GM18951 (cell line): ENCODE results near the gene AURKA.

ENCODE experiments used
- POLR2A ChIP-seq: IDR thresholded peaks from 4 replicates; pipeline ENCODE4 v1.6.1; 2011; ENCODE audit warnings: mild to moderate bottlenecking; ENCODE audit not compliant: insufficient read length, insufficient read depth; ENCODE audit errors: extremely low read depth
- in situ Hi-C: fragments of 300-500 bp; cut with MboI; formaldehyde crosslinking; loops from one replicate; pipeline ENCODE4 v1.12.0; 2022; ENCODE audit warnings: low sequenced_read_pairs, mixed read lengths, inconsistent platforms; ENCODE audit not compliant: unreplicated experiment

Gene AURKA

DNA sequence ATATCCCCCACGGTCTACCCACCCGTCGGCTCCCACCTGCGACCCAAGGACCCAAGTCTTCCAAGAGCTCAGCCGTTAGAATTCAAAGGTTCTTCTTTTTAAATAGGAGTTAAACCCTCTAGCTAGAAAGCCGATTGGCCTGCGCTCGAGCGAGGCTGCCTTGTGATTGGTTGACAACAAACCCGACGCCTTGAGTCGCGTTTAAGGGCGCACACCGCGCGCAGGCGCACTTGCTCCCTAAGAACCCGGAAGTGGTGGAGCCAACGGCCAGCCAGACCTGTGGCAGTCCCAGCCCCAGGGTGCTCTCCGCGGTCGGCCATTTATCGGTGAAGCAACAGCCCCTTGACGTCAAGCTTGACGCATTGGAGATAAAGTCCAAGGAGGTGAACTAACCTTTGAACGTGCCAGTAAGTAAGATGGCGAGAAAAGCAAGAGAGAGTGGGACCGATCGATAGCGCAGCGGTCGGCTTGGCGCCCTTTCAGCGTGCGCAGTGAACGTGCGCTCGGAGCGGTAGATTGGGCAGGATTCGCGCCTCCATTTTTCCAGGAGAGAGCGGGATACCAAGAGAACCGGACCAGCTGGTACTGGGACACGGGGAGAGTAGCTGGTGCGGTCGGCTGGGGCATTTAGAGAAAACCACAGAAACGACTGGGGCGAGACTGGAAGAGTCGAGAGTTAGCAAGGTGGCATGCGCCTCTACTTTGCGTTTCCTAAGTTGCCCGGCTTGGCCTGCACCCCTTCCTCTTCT lies at the start of gene AURKA, which contains the start of gene CSTF1:
AURKA (minus strand) TSS at position 84 of the 749 bp plus-strand sequence. CDS start 4,018 bp downstream, outside the sequence.
CSTF1 (plus strand) TSS at position 514 of the 749 bp plus-strand sequence. CDS start 2,908 bp downstream, outside the sequence.
- in situ Hi-C loops = no loop called here
- TF ChIP-seq POLR2A = peak; percentile 62

DNA sequence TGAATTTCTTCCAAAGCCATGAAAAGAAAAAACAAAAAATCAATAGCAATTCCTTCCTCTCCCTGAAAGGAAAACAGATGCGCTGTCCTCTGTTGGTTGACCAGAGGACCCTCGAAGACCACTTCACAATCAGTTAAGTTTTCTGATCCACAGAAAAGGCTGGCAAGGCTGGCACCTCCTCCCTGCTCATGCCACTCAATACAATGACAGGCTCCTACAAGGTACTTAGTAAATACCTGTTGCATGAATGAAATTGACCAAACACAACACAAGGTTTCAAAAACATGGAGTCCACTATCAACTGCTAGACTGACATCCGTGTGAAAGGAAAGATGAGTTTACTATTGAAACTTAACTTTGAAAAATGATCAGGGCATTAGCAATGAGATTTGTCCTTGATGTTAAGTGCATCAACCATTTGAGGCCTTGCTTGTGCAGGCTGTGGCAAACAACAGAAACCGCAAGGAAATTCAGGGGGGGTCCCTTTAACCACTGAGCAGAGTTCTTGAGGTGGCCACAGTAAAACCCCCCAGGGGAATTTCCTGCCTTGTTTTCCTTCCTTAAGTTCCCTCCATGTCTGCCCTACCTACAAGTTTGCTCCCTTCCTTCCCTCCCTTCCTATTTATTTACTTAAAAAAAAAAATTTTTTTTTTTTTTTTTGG lies 48.5 kb upstream of the AURKA start:
- TF ChIP-seq POLR2A = no peak
- in situ Hi-C loops = no loop called here

- no peak for TF ChIP-seq POLR2A
- in situ Hi-C loops = no loop called here
Observed at GRCh38 chr20:56439771-56440291, 47.8 kb upstream of the AURKA start.

DNA sequence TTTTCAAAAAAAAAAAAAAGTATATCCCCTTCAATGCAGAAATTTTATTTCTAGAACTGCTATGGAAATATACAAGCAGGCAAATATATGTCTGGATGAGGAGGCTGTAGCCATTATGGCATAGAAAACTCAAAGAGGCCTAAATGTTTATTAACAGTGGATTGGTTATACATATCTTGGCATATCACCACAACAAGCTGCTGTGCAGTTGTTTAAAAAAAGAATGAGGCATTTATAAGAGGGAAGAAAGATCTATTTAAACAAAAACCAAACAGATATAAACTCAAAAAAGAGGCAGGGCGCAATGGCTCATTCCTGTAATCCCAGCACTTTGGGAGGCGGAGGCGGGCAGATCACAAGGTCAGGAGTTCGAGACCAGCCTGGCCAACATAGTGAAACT lies 46.3 kb upstream of the AURKA start:
- in situ Hi-C loops = no loop called here
- TF ChIP-seq POLR2A = no peak

DNA sequence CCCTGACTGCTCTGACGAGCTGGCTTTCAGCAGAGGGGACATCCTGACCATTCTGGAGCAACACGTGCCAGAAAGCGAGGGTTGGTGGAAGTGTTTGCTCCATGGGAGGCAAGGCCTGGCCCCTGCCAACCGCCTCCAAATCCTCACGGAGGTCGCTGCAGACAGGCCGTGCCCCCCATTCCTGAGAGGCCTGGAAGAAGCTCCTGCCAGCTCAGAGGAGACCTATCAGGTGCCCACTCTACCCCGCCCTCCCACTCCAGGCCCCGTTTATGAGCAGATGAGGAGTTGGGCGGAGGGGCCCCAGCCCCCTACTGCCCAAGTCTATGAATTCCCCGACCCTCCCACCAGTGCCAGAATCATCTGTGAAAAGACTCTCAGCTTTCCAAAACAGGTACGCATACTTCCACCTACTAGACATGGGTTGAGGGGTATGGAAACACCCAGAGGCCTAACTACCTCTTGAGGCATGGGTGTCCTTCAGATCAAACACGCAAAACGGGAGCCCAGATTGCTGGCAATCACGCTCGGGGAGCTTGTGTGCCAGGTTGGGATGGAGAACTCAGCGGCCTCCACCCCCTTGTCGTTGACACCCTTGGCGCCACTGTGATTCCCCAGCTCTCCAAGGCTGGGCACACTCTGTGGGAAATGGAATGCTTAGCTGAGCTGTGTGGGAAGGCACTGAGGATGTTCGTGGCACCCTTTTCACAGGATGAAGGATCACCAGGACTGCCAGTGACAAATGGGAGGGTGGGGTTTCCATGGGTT lies 45.4 kb upstream of the AURKA start:
- in situ Hi-C loops = no loop called here
- TF ChIP-seq POLR2A = no peak

DNA sequence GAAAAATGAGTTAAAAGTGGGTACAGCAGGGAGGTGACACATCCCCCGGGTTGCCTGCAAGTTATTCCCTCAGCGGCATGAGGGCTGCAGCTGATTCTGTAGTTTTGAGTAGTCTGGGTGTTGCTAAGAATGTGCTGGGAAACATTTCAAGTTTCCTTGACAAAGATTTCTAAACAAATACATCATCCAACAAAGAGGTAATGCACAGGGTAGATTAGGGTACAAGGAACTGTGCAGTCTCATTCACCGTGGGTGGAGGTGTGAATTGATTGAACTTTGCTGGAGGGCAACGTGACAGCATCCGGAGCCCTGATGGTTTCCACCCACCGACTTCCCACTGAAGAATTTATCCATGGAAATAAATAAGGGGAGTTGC lies 41.9 kb upstream of the AURKA start:
- in situ Hi-C loops = no loop called here
- TF ChIP-seq POLR2A = no peak

DNA sequence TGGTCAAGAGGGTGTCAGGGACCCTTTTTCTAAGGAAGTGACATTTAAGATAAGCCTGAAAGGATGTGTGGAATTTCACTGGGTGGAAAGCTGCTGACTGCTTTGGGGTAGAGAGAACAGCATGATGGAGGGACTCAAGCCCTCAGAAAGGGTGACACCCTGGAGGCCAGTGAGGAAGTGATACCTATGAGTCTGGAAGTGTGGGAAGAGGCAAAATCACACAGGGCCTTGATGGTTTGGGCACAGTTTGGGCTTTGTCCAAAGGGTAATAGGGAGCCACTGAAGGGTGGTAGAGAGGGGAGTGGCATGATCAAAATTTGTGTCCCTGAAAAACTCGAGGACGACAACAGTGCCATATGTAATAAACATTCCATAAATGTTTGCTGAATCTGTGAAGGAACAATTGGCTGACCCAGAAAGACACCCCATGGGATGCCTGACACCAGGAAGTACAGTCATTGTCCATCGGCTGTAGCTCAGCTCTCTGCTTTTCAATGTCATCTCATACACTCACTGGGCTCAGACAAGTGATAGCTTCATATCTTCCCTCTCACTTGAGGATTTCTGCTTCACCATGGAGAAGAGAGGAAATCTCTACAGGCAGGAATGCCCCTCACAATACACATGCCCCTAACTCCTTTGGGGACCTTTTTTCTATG lies 41.3 kb upstream of the AURKA start:
- TF ChIP-seq POLR2A = no peak
- in situ Hi-C loops = no loop called here

- in situ Hi-C loops = no loop called here
Observed at GRCh38 chr20:56431471-56431870, 39.5 kb upstream of the AURKA start.

GRCh38 chr20:56430957-56431356 lies 38.9 kb upstream of the AURKA start:
- no peak for TF ChIP-seq POLR2A
- in situ Hi-C loops = no loop called here

More at GRCh38 chr20:56431471-56431870, 39.5 kb upstream of the AURKA start:
- TF ChIP-seq POLR2A = no peak

GRCh38 chr20:56430461-56430860 lies 38.4 kb upstream of the AURKA start:
- in situ Hi-C loops = no loop called here
- TF ChIP-seq POLR2A = no peak

- TF ChIP-seq POLR2A = no peak
- in situ Hi-C loops = no loop called here
Observed at GRCh38 chr20:56429941-56430340, 37.9 kb upstream of the AURKA start.

DNA sequence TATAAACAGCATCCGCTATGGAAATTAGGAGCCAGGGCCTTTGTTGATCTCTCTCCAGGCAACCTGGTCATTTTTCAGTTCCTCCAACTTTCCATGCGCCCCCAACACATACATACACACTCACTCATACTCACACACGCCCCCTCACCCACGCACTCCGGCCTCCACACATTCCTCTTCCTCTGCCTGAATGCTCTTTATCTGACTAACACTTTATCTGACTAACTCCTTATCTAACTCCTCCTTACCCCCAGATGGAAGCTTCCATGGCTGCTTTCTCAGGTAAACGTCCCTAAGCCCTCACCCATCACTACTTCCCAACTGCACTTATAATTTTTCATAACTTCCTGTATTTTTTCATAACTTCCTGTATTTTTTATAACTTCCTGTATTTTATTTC lies 37.5 kb upstream of the AURKA start:
- in situ Hi-C loops = no loop called here
- no peak for TF ChIP-seq POLR2A

DNA sequence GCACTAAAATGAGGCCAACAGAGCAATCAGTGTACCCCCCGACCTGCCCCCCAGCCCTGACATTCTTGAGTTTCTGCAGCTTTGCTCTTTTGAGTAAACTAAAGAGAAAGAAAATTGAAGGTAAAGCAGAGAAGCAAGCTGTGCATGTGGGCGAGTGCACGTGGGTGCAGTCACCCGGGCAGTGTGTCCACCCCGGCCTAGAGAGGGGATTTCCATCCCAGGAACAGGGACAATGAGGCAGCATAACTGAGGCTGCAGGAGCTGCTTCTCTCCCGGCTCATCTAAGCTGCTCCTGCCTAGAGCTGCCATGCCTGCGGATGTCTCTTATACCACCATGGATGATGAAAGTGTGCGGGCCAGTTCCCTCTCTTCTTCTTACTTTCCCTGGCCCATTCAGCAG lies 36.9 kb upstream of the AURKA start:
- in situ Hi-C loops = no loop called here
- no peak for TF ChIP-seq POLR2A
